Naive thymus-derived CD4-positive, alpha-beta T cell (primary cell): Measurements from ENCODE around the gene MT3. TPM values are rescaled to one million over a fixed set of nuclear protein-coding genes. Genes with fewer than 3 reads are reported as not detected.
"Not testable (repeated sequence)": the region's sequence is repeated elsewhere in the genome, so short reads cannot be mapped to it uniquely, and the experiment has no call there.

Experiments
- ATAC-seq: fragments of 150-1000 bp; cut with Tn5 transposase; 2 replicates; pipeline ENCODE4 v1.10.0; 2021; ENCODE audit warnings: mild to moderate bottlenecking, moderate library complexity
- CTCF ChIA-PET: fragments of 350-600 bp; sonication (Branson Sonifier 250); formaldehyde crosslinking; loops from one replicate; lab custom pipeline; 2021; ENCODE audit warnings: antibody characterized with exemption; lab: Charles Lee
- POLR2A ChIA-PET: fragments of 350-600 bp; sonication (Branson Sonifier 250); formaldehyde crosslinking; loops from one replicate; lab custom pipeline; 2021; ENCODE audit warnings: antibody characterized with exemption, inconsistent platforms; lab: Charles Lee
- DNase-seq, 9 donors: peaks; one replicate each; pipeline versions ENCODE4 v3.0.0 to v3.0.0-alpha.2; 2020 to 2022; ENCODE audit warnings: mixed read lengths in 1 of 9
- H3K27ac ChIP-seq: one replicate; pipeline ENCODE4 v1.7.0; 2013; ENCODE audit warnings: mild to moderate bottlenecking, low read depth, low read length, moderate library complexity
- H3K27me3 ChIP-seq, 2 donors: one replicate each; pipeline ENCODE4 v1.7.0; 2013; ENCODE audit warnings: low read length in 2 of 2, mild to moderate bottlenecking in 2 of 2, moderate library complexity in 2 of 2; ENCODE audit not compliant: control insufficient read depth in 2 of 2, insufficient read depth in 2 of 2
- H3K36me3 ChIP-seq, 3 experiments: 1 replicate in 2 of 3; 2 replicates in 1 of 3; pipeline ENCODE4 v1.7.0; 2013; ENCODE audit warnings: low read length in 3 of 3, mild to moderate bottlenecking in 3 of 3, moderate library complexity in 1 of 3; ENCODE audit not compliant: insufficient read depth in 3 of 3, control insufficient read depth in 2 of 3
- H3K4me1 ChIP-seq, 2 donors: one replicate each; pipeline ENCODE4 v1.7.0; 2013; ENCODE audit warnings: low read length in 2 of 2, mild to moderate bottlenecking in 2 of 2, moderate library complexity in 1 of 2; ENCODE audit not compliant: control insufficient read depth in 2 of 2, insufficient read depth in 2 of 2
- H3K4me3 ChIP-seq: 2 replicates; pipeline ENCODE4 v1.7.0; 2013; ENCODE audit warnings: mild to moderate bottlenecking, low read length
- H3K9me3 ChIP-seq, 3 experiments: 1 replicate in 2 of 3; 2 replicates in 1 of 3; pipeline ENCODE4 v1.7.0; 2013; ENCODE audit warnings: low read length in 3 of 3; ENCODE audit not compliant: control insufficient read depth in 2 of 3
- H3K27ac Mint-ChIP-seq, 9 donors: one replicate each; pipeline ENCODE4 v1.8.0; 2020 to 2022; ENCODE audit warnings: mixed read lengths in 9 of 9, mild to moderate bottlenecking in 8 of 9, moderate library complexity in 5 of 9, inconsistent platforms in 2 of 9
- H3K27me3 Mint-ChIP-seq, 5 donors: one replicate each; pipeline ENCODE4 v1.8.0; 2021 to 2022; ENCODE audit warnings: mixed read lengths in 5 of 5, mild to moderate bottlenecking in 1 of 5
- H3K36me3 Mint-ChIP-seq, 5 donors: one replicate each; pipeline ENCODE4 v1.8.0; 2020 to 2022; ENCODE audit warnings: mixed read lengths in 5 of 5, mild to moderate bottlenecking in 3 of 5, inconsistent platforms in 1 of 5
- H3K4me1 Mint-ChIP-seq, 7 donors: one replicate each; pipeline ENCODE4 v1.8.0; 2020 to 2022; ENCODE audit warnings: mixed read lengths in 7 of 7, mild to moderate bottlenecking in 3 of 7, inconsistent platforms in 1 of 7
- H3K4me3 Mint-ChIP-seq, 10 donors: one replicate each; pipeline ENCODE4 v1.8.0; 2020 to 2022; ENCODE audit warnings: mild to moderate bottlenecking in 10 of 10, mixed read lengths in 10 of 10, moderate library complexity in 6 of 10, inconsistent platforms in 2 of 10
- H3K9me3 Mint-ChIP-seq, 11 donors: one replicate each; pipeline ENCODE4 v1.8.0; 2020 to 2022; ENCODE audit warnings: mixed read lengths in 11 of 11, mild to moderate bottlenecking in 4 of 11, inconsistent platforms in 1 of 11, moderate library complexity in 1 of 11
- intact Hi-C, 2 donors: fragments of 100-400 bp; cut with micrococcal nuclease; formaldehyde crosslinking; loops; one replicate each; pipeline ENCODE4 v1.15.1; 2023
- polyA plus RNA-seq, 2 donors: library from polyadenylated mRNA; unstranded; fragments of 300-500 nt; fragmentation: Illumina TruSeq; gene quantifications; one replicate each; pipeline ENCODE4 v1.2.3, GENCODE V29; 2021
- total RNA-seq, 6 experiments: library from RNA in 5 of 6; stranded (reverse) in 5 of 6; gene quantifications; 1 replicate in 5 of 6; 2 replicates in 1 of 6; pipeline ENCODE4 v1.2.3 and lab custom pipeline; 2021 to 2026

MT3 gene
- total and polyA plus RNA-seq, 7 experiments from 2014 or later: 0.76 to 4.5 (median 3.8) TPM; not detected in 2

DNA sequence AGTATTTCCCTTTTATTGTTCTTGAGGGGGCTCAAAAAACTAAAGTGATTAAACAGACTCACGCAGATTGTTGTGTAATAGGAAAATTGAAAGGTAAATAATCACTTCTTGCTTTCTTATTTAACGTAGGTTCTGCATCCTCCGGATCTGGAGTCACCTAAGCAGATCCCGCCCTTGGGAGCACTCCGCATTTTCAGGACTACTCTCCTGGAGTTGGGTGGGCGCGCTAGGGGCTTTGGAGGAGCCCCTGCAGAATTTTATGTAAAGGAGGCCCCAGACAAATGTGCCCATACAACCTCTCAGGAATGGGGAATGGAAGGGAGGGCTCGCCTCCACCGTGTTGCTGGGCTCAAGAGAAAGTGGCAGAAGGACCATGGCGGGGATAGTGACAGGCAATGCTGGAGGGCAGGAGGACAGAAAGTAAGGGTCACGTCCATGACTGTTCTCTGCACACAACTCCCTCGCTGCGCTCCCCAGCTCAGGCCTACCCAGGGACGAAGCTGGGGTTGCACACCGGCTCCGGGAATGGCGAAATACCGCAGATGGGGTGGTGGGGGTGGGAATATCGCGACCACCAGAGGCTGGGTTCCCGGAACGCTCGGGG, 27.4 kb downstream of the MT3 start:
- ChIA-PET POLR2A (interaction anchor here (0.6 to 0.8 kb wide), 3 partner anchors 10 to 709 kb away, joined by 3 to 6 read pairs (median 3); no protein-coding TSS in a partner anchor), CTCF (interaction anchor here (1.3 kb wide), 1 partner anchor 26 kb away, joined by 3 read pairs; no protein-coding TSS in a partner anchor)
- H3K36me3 Mint-ChIP-seq: no peaks in the 10 kb centered on the region
- H3K4me1 Mint-ChIP-seq: peaks cover 0 to 48% (median 12%) of the 10 kb centered on the region in 7 donors
- peak; percentile 16 for ATAC-seq
- peaks cover 0 to 7% of the 10 kb centered on the region in 2 donors for H3K4me1 ChIP-seq
- H3K4me3 ChIP-seq: no peak overlapping the region
- no peaks in the 10 kb centered on the region for H3K36me3 ChIP-seq
- H3K27ac ChIP-seq: no peak overlapping the region
- no peaks in the 10 kb centered on the region for H3K27me3 ChIP-seq
- no peak for DNase-seq
- H3K9me3 ChIP-seq: no peaks in the 10 kb centered on the region
- peak overlapping the region in 3 of 9 donors; percentile 36 to 77 (median 38) for H3K27ac Mint-ChIP-seq
- H3K27me3 Mint-ChIP-seq: peaks cover 0 to 18% (median 4%) of the 10 kb centered on the region in 5 donors
- peak overlapping the region; percentile 58 to 87 (median 78) for H3K4me3 Mint-ChIP-seq
- intact Hi-C loops: loop anchor here (1.0 kb wide), 3 partner anchors 7 to 9 kb away; partner anchors contain the start of genes MT1E (in 2 of the 2) and MT2A (in 1 of the 2)
- H3K9me3 Mint-ChIP-seq: no peaks in the 10 kb centered on the region

DNA sequence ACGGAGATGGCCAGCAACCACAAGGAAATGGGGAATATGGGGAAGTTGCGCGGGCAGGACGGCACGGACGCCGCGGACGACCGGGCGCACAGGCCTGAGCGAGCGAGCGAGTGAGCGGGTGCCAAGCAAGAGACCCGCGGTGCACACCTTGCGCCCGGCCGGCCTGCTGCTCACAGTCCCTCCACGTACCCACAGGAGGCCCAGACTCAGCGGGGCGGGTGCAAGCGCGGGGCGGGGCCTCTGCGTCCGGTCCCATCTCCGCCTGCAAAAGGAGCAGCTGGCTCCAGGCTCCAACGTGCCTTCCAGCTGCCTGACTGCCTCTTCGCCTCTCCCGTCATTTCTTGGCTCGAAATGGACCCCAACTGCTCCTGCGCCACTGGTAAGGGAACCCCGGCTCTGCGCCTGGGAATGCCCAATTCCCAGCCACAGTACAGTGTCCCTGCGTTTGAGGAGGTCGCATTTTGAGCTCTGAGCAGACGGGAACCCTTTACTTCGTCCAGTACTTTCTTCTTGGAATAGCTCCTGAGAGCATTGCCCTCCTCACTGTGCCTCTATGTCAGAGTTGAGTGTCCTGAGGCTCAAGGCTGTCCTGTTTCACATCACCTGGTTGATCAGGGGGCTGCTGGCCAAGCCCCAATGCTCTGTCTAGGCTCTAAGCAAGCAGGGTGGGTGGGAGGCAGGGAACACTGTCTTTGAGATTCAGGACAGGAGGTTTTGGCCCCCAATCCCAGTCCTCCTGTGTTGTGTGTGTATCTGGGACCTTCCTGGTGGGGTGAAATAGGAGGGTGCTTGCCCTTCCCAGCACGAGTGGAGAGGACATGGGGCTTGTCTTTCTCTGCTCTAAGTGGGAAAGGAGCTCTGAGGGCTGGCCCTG, 28.1 kb downstream of the MT3 start:
- intact Hi-C loops: loop anchor here (1.0 kb wide), 3 partner anchors 8 to 9 kb away; partner anchors contain the start of genes MT1E (in 2 of the 2) and MT2A (in 1 of the 2)
- Mint-ChIP-seq H3K4me1 (peaks cover 0 to 46% (median 12%) of the 10 kb centered on the region in 7 donors), H3K4me3 (peak overlapping the region; percentile 58 to 87 (median 78)), H3K27me3 (peaks cover 0 to 18% (median 4%) of the 10 kb centered on the region in 5 donors), H3K9me3 (no peaks in the 10 kb centered on the region), H3K36me3 (no peaks in the 10 kb centered on the region), H3K27ac (peak overlapping the region in 2 of 9 donors; percentile 52 to 82)
- CTCF ChIA-PET: interaction anchor here (1.3 kb wide), 1 partner anchor 26 kb away, joined by 3 read pairs; no protein-coding TSS in a partner anchor
- Histone ChIP-seq H3K4me3 (no peak overlapping the region), H3K27me3 (no peaks in the 10 kb centered on the region), H3K9me3 (no peaks in the 10 kb centered on the region), H3K36me3 (no peaks in the 10 kb centered on the region), H3K4me1 (peaks cover 0 to 7% of the 10 kb centered on the region in 2 donors), H3K27ac (no peak overlapping the region)
- ATAC-seq (peak; percentile 90), DNase-seq (peak in 7 of 9 donors; percentile 33 to 64 (median 42))
- POLR2A ChIA-PET: interaction anchor here (0.8 to 0.9 kb wide), 4 partner anchors 8 to 103 kb away, joined by 3 to 6 read pairs (median 4); partner anchors contain the start of gene MT1E

DNA sequence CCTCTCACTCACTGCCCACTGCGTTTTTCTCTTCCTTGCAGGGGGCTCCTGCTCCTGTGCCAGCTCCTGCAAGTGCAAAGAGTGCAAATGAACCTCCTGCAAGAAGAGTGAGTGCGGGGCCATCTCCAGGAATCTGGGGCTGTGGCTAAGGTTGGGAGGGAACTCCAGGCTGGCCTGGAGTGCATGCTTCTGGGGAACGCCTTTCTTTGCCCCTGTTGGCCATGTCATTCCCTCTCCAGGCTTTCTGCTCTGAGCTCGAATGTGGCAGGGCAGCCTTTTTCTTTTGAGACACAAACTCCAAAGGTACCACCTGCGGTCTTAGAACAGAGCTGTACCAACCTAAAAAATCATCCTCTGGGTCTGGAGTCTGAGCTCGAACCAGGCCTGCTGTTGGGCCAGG, 28.8 kb downstream of the MT3 start:
- H3K9me3 Mint-ChIP-seq: no peaks in the 10 kb centered on the region
- CTCF ChIA-PET: no interaction called here
- POLR2A ChIA-PET: interaction anchor here (0.9 kb wide), 1 partner anchor 102 kb away, joined by 4 read pairs; no protein-coding TSS in a partner anchor
- Histone ChIP-seq H3K36me3 (no peaks in the 10 kb centered on the region), H3K9me3 (no peaks in the 10 kb centered on the region), H3K27ac (no peak overlapping the region), H3K4me1 (peaks cover 0 to 7% of the 10 kb centered on the region in 2 donors), H3K27me3 (no peaks in the 10 kb centered on the region), H3K4me3 (no peak overlapping the region)
- intact Hi-C loops: no loop called here
- peaks cover 0 to 43% (median 12%) of the 10 kb centered on the region in 7 donors for H3K4me1 Mint-ChIP-seq
- H3K27me3 Mint-ChIP-seq: peaks cover 0 to 18% (median 4%) of the 10 kb centered on the region in 5 donors
- no peak for ATAC-seq
- no peaks in the 10 kb centered on the region for H3K36me3 Mint-ChIP-seq
- DNase-seq: no peak
- H3K4me3 Mint-ChIP-seq: peak overlapping the region in 9 of 10 donors; percentile 38 to 87 (median 78)
- H3K27ac Mint-ChIP-seq: no peak overlapping the region

DNA sequence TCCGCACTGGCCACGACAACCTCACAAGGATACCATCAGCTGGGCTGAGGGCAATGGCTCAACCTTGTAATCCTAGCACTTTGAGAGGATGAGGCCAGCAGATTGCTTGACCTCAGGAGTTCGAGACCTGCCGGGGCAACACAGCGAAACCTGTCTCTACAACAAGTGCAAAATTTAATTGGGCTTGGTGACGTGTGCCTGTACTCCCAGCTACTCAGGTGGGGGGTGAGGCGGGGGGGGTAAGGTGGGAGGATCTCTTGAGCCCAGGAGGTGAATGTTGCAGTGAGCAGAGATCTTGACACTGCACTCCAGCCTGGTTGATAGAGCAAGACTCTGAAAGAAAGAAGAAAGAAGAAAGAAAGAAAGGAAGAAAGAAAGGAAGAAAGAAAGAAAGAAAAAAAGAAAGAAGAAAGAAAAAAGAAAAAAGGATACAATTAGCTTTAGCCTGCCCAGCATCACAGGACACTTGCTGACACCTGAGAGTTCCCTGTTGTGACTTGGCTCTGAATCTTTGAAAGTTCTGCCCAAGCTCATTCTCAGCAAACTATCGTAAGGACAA, 31.1 kb downstream of the MT3 start:
- ChIA-PET CTCF (interaction anchor here (1.0 kb wide), 1 partner anchor 15 kb away, joined by 3 read pairs; no protein-coding TSS in a partner anchor), POLR2A (no interaction called here)
- no peaks in the 10 kb centered on the region for H3K9me3 ChIP-seq
- DNase-seq (no peak), ATAC-seq (no peak)
- intact Hi-C loops: no loop called here
- H3K4me3 ChIP-seq: no peak overlapping the region
- Mint-ChIP-seq H3K27me3 (peaks cover 0 to 24% (median 8%) of the 10 kb centered on the region in 5 donors), H3K4me3 (no peak overlapping the region), H3K27ac (no peak overlapping the region), H3K36me3 (no peaks in the 10 kb centered on the region), H3K9me3 (no peaks in the 10 kb centered on the region), H3K4me1 (peaks cover 7 to 29% (median 19%) of the 10 kb centered on the region in 7 donors)
- H3K27ac ChIP-seq: no peak overlapping the region
- H3K4me1 ChIP-seq: peaks cover 0 to 13% of the 10 kb centered on the region in 2 donors
- H3K27me3 ChIP-seq: no peaks in the 10 kb centered on the region
- H3K36me3 ChIP-seq: no peaks in the 10 kb centered on the region

DNA sequence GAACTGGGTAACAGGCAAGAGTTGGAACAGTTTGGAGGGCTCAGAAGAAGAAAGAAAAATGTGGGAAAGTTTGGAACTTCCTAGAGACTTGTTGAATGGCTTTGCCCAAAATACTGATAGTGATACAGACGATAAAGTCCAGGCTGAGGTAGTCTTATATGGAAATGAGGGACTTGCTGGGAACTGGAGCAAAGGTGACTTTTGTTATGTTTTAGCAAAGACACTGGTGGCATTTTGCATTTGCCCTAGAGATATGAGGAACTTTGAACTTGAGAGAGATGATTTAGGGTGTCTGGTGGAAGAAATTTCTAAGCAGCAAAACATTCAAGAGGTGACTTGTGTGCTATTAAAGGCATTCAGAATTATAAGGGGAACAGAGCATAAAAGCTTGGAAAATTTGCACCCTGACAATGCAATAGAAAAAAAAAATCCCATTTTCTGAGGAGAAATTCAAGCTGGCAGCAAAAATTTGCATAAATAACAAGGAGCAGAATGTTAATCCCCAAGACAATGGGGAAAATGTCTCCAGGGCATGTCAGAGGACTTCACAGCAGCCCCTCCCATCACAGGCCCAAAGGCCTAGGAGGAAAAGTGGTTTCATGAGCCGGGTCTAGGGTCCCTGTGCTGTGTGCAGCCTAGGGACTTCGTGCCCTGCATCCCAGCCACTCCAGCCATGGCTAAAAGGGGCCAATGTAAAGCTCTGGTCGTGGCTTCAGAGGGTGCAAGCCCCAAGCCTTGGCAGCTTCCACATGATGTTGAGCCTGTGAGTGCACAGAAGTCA, 32.5 kb downstream of the MT3 start:
- Mint-ChIP-seq H3K27ac (peak overlapping the region in 1 of 9 donors; percentile 3), H3K27me3 (peaks cover 0 to 25% (median 8%) of the 10 kb centered on the region in 5 donors), H3K4me1 (peaks cover 13 to 34% (median 24%) of the 10 kb centered on the region in 7 donors)
- POLR2A ChIA-PET: interaction anchor here (1.4 kb wide), 1 partner anchor 80 kb away, joined by 3 read pairs; no protein-coding TSS in a partner anchor
- peaks cover 0 to 21% of the 10 kb centered on the region in 2 donors for H3K4me1 ChIP-seq
- H3K4me3 ChIP-seq, ATAC-seq, H3K9me3 Mint-ChIP-seq, H3K27me3 ChIP-seq, H3K36me3 ChIP-seq, CTCF ChIA-PET, DNase-seq, H3K9me3 ChIP-seq, H3K27ac ChIP-seq, H3K4me3 Mint-ChIP-seq, H3K36me3 Mint-ChIP-seq, intact Hi-C loops: not testable (repeated sequence)
